SK-N-SH (cell line): ENCODE results near the gene LIN37. TPM values are rescaled to one million over a fixed set of nuclear protein-coding genes. Genes with fewer than 3 reads are reported as not detected.

Source experiments
- CTCF ChIA-PET: fragments of 300-600, 350-600 bp; formaldehyde crosslinking; extraction: SDS; loops from one replicate; lab custom pipeline; 2021; lab: Yijun Ruan, JAX
- POLR2A ChIA-PET: fragments of 350-600 bp; sonication (Branson Sonifier 250); formaldehyde crosslinking; extraction: SDS; loops from one replicate; lab custom pipeline; 2020; ENCODE audit warnings: antibody characterized with exemption, inconsistent platforms; lab: Yijun Ruan, JAX
- DNase-seq: peaks from one replicate; pipeline ENCODE4 v3.0.0; 2012
- H2AFZ ChIP-seq: fragments of 200-600 bp; sonication (generic); 2 replicates; pipeline ENCODE4 v1.8.1; 2016; ENCODE audit warnings: antibody characterized with exemption, mild to moderate bottlenecking, low read depth
- H3F3A ChIP-seq: fragments of 200-600 bp; sonication (generic); replicated peaks from 2 replicates; pipeline ENCODE3; 2016; ENCODE audit warnings: antibody characterized with exemption, mild to moderate bottlenecking; ENCODE audit not compliant: insufficient read depth
- H3K27ac ChIP-seq, 2 experiments: fragments of 200-500 bp in 1 of 2; fragments of 200-600 bp in 1 of 2; sonication (Bioruptor generic) in 1 of 2; sonication (generic), shearing (Covaris generic) in 1 of 2; 2 replicates each; pipeline versions ENCODE4 v1.5.1 to v1.6.1; 2014 to 2016; ENCODE audit warnings: low read depth in 2 of 2, inconsistent platforms in 1 of 2, low read length in 1 of 2, mild to moderate bottlenecking in 1 of 2, mixed read lengths in 1 of 2
- H3K27me3 ChIP-seq: fragments of 200-600 bp; sonication (generic), shearing (Covaris generic); 2 replicates; pipeline ENCODE4 v1.6.1; 2016; ENCODE audit warnings: mixed run types; ENCODE audit not compliant: insufficient read depth
- H3K36me3 ChIP-seq, 2 experiments: fragments of 200-500 bp in 1 of 2; fragments of 200-600 bp in 1 of 2; sonication (Bioruptor generic) in 1 of 2; sonication (generic) in 1 of 2; replicated peaks in 1 of 2; 2 replicates each; pipeline versions ENCODE3 to v1.5.1; 2014 to 2016; ENCODE audit warnings: low read length in 1 of 2, mild to moderate bottlenecking in 1 of 2; ENCODE audit not compliant: insufficient read depth in 2 of 2, control insufficient read depth in 1 of 2
- H3K4me1 ChIP-seq, 2 experiments: fragments of 200-500 bp in 1 of 2; fragments of 200-600 bp in 1 of 2; sonication (Bioruptor generic) in 1 of 2; sonication (generic), shearing (Covaris generic) in 1 of 2; 2 replicates each; pipeline versions ENCODE4 v1.5.1 to v1.6.1; 2014 to 2016; ENCODE audit warnings: low read depth in 1 of 2, low read length in 1 of 2, mixed run types in 1 of 2; ENCODE audit not compliant: insufficient read depth in 2 of 2, control insufficient read depth in 1 of 2
- H3K4me2 ChIP-seq: fragments of 200-600 bp; sonication (generic), shearing (Covaris generic); 2 replicates; pipeline ENCODE4 v1.6.1; 2017; ENCODE audit warnings: mixed run types
- H3K4me3 ChIP-seq, 2 experiments: fragments of 200-500 bp in 1 of 2; fragments of 200-600 bp in 1 of 2; sonication (Bioruptor generic) in 1 of 2; sonication (generic), shearing (Covaris generic) in 1 of 2; 2 replicates each; pipeline versions ENCODE4 v1.5.1 to v1.8.1; 2014 to 2016; ENCODE audit warnings: low read depth in 2 of 2, inconsistent platforms in 1 of 2, low read length in 1 of 2, mild to moderate bottlenecking in 1 of 2, mixed read lengths in 1 of 2, moderate library complexity in 1 of 2
- H3K79me2 ChIP-seq: fragments of 200-600 bp; sonication (generic); 2 replicates; pipeline ENCODE4 v1.8.1; 2017; ENCODE audit warnings: mild to moderate bottlenecking; ENCODE audit not compliant: insufficient read depth
- H3K9ac ChIP-seq: fragments of 200-600 bp; sonication (generic); 2 replicates; pipeline ENCODE4 v1.6.1; 2017; ENCODE audit warnings: mixed run types
- H3K9me2 ChIP-seq: fragments of 200-600 bp; sonication (generic); 2 replicates; pipeline ENCODE4 v1.6.1; 2017; ENCODE audit warnings: mixed run types
- H3K9me3 ChIP-seq: fragments of 200-600 bp; sonication (generic); 2 replicates; pipeline ENCODE4 v1.6.1; 2017; ENCODE audit warnings: mixed run types, mild to moderate bottlenecking, moderate library complexity
- H4K20me1 ChIP-seq: fragments of 200-600 bp; sonication (generic); 2 replicates; pipeline ENCODE4 v1.6.1; 2017; ENCODE audit warnings: mild to moderate bottlenecking, mixed run types; ENCODE audit not compliant: insufficient read depth
- CHD2 ChIP-seq: fragments of 150-350 bp; IDR thresholded peaks from 2 replicates; pipeline ENCODE4 v1.6.1; 2018; ENCODE audit warnings: low read length; ENCODE audit not compliant: partially characterized antibody
- ELF1 ChIP-seq: IDR thresholded peaks from 2 replicates; pipeline ENCODE4 v1.4.0; 2012
- EP300 ChIP-seq, 2 experiments: IDR thresholded peaks; 2 replicates each; pipeline versions ENCODE4 v1.4.0 to v1.6.1; 2012; ENCODE audit warnings: borderline replicate concordance in 1 of 2, low read depth in 1 of 2, low read length in 1 of 2
- FOSL2 ChIP-seq: IDR thresholded peaks from 2 replicates; pipeline ENCODE4 v1.4.0; 2012; ENCODE audit warnings: low read depth, mild to moderate bottlenecking, moderate library complexity, borderline replicate concordance
- FOXM1 ChIP-seq: IDR thresholded peaks from 2 replicates; pipeline ENCODE4 v1.4.0; 2012; ENCODE audit warnings: low read depth, mild to moderate bottlenecking
- GABPA ChIP-seq: IDR thresholded peaks from 2 replicates; pipeline ENCODE4 v1.4.0; 2012; ENCODE audit warnings: low read depth, mild to moderate bottlenecking
- MEF2A ChIP-seq: IDR thresholded peaks from 2 replicates; pipeline ENCODE4 v1.4.0; 2012; ENCODE audit warnings: low read depth, borderline replicate concordance
- MXI1 ChIP-seq: IDR thresholded peaks from 2 replicates; pipeline ENCODE4 v1.6.1; 2012; ENCODE audit warnings: mild to moderate bottlenecking, low read depth, low read length, improper control_type of control experiment
- NFIC ChIP-seq: IDR thresholded peaks from 2 replicates; pipeline ENCODE4 v1.4.0; 2012; ENCODE audit warnings: borderline replicate concordance
- RAD21 ChIP-seq: IDR thresholded peaks from 2 replicates; pipeline ENCODE4 v1.6.1; 2012; ENCODE audit warnings: mild to moderate bottlenecking, low read length
- RFX5 ChIP-seq: IDR thresholded peaks from 2 replicates; pipeline ENCODE4 v1.6.1; 2012; ENCODE audit warnings: mild to moderate bottlenecking, improper control_type of control experiment, low read length
- TAF1 ChIP-seq: IDR thresholded peaks from 2 replicates; pipeline ENCODE4 v1.6.1; 2012; ENCODE audit warnings: low read depth, mild to moderate bottlenecking, low read length, moderate library complexity, borderline replicate concordance
- TEAD4 ChIP-seq: IDR thresholded peaks from 2 replicates; pipeline ENCODE4 v1.4.0; 2012; ENCODE audit warnings: mild to moderate bottlenecking, borderline replicate concordance; ENCODE audit not compliant: insufficient read depth
- WGBS: methylation state at CpG from one replicate; pipeline ENCODE4 v1.1.6; 2017; ENCODE audit warnings: low lambda C conversion rate; 5-methylcytosine and 5-hydroxymethylcytosine counted together
- polyA plus RNA-seq, 3 experiments: library from polyadenylated mRNA; depleted of rRNA; stranded (reverse); fragments of >200 nt; gene quantifications; 2 replicates each; pipeline ENCODE4 v1.2.3, GENCODE V29; 2012
- TF ChIP-seq, protein P1 (sequence below): fragments of 200-600 bp; sonication (generic); IDR thresholded peaks from 2 replicates; pipeline ENCODE4 v1.6.1; 2017; ENCODE audit warnings: antibody characterized with exemption, mild to moderate bottlenecking, moderate library complexity
- TF ChIP-seq, protein P2 (sequence below): IDR thresholded peaks from 2 replicates; pipeline ENCODE4 v1.4.0; 2012; ENCODE audit warnings: low read depth, borderline replicate concordance

LIN37 gene
- polyA plus RNA-seq, 1 of the 3 experiments (the other 2 are of a cell fraction): 21.1 TPM

- TF ChIP-seq TAF1 (no peak), FOSL2 (no peak), TEAD4 (no peak)
These were observed 4.5 kb downstream of the LIN37 start (continued) for GRCh38 chr19:35752746-35753350.

DNA sequence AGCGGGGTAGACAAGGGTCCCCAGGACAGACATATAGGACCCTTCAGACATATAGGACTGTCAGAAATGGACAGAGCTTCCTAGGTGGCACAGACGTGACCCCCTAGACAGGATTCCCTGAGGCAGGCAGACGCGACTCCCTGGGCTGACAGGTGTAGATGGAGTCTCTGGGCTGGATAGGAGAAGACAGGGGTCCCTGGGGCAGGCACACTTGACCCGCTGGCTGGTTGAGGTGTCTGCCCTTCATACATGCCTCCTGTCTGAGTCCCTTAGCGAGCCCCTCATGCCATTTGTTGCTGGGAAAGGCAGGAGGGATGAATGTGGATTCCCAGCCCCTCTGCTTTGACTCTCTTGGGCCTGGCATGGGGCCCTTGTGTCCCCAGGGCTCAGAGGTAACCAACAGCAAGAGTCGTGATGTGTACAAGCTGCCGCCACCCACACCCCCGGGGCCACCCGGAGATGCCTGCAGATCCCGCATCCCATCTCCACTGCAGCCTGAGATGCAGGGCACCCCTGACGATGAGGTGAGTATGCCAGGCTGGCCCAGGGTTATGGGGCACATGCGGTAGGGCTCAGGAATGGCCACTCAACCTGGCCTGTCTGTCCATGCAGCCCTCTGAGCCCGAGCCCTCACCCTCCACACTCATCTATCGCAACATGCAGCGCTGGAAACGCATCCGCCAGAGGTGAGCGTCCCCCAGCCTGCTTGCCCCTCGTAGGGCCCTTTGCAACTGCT lies 5.4 kb downstream of the LIN37 start:
- Histone ChIP-seq H4K20me1 (no peaks in the 10 kb centered on the region; the same call in 1 of the 2 replicates), H3K36me3 (peaks cover 5 to 32% of the 10 kb centered on the region in 2 experiments), H3K27ac (no peak overlapping the region), H3K4me3 (no peak overlapping the region), H2AFZ (no peak overlapping the region), H3K9me3 (no peaks in the 10 kb centered on the region), H3K27me3 (no peaks in the 10 kb centered on the region), H3K4me2 (no peak overlapping the region), H3K9me2 (no peaks in the 10 kb centered on the region), H3K79me2 (peaks cover 29% of the 10 kb centered on the region), H3F3A (peaks cover 10% of the 10 kb centered on the region), H3K9ac (no peak overlapping the region), H3K4me1 (peaks cover 10 to 15% of the 10 kb centered on the region in 2 experiments; a peak in 3 of 4 replicates)
- CTCF ChIA-PET: no interaction called here
- TF ChIP-seq GABPA (no peak), RAD21 (no peak), FOXM1 (no peak), EP300 (IDR thresholded peaks at IDR 0.05; ENCODE audit: borderline replicate concordance in 1 of 2, low read depth in 1 of 2, low read length in 1 of 2) (no peak), CHD2 (no peak), MXI1 (no peak), RFX5 (no peak), MEF2A (no peak), ELF1 (no peak), NFIC (no peak)
- TF ChIP-seq, protein P1, sequence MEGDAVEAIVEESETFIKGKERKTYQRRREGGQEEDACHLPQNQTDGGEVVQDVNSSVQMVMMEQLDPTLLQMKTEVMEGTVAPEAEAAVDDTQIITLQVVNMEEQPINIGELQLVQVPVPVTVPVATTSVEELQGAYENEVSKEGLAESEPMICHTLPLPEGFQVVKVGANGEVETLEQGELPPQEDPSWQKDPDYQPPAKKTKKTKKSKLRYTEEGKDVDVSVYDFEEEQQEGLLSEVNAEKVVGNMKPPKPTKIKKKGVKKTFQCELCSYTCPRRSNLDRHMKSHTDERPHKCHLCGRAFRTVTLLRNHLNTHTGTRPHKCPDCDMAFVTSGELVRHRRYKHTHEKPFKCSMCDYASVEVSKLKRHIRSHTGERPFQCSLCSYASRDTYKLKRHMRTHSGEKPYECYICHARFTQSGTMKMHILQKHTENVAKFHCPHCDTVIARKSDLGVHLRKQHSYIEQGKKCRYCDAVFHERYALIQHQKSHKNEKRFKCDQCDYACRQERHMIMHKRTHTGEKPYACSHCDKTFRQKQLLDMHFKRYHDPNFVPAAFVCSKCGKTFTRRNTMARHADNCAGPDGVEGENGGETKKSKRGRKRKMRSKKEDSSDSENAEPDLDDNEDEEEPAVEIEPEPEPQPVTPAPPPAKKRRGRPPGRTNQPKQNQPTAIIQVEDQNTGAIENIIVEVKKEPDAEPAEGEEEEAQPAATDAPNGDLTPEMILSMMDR: no peak
- TF ChIP-seq, protein P2, sequence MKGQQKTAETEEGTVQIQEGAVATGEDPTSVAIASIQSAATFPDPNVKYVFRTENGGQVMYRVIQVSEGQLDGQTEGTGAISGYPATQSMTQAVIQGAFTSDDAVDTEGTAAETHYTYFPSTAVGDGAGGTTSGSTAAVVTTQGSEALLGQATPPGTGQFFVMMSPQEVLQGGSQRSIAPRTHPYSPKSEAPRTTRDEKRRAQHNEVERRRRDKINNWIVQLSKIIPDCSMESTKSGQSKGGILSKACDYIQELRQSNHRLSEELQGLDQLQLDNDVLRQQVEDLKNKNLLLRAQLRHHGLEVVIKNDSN: no peak
- POLR2A ChIA-PET: no interaction called here
- DNase-seq: no peak
- WGBS: 96% methylated on average over 11 of the region's 20 CpGs
